SK-N-SH (cell line): ENCODE results near the gene CSNK1G2. TPM values are rescaled to one million over a fixed set of nuclear protein-coding genes. Genes with fewer than 3 reads are reported as not detected.

Experiments
- CTCF ChIA-PET: fragments of 300-600, 350-600 bp; formaldehyde crosslinking; extraction: SDS; loops from one replicate; lab custom pipeline; 2021; lab: Yijun Ruan, JAX
- POLR2A ChIA-PET: fragments of 350-600 bp; sonication (Branson Sonifier 250); formaldehyde crosslinking; extraction: SDS; loops from one replicate; lab custom pipeline; 2020; ENCODE audit warnings: antibody characterized with exemption, inconsistent platforms; lab: Yijun Ruan, JAX
- DNase-seq: peaks from one replicate; pipeline ENCODE4 v3.0.0; 2012
- H2AFZ ChIP-seq: fragments of 200-600 bp; sonication (generic); 2 replicates; pipeline ENCODE4 v1.8.1; 2016; ENCODE audit warnings: antibody characterized with exemption, mild to moderate bottlenecking, low read depth
- H3F3A ChIP-seq: fragments of 200-600 bp; sonication (generic); replicated peaks from 2 replicates; pipeline ENCODE3; 2016; ENCODE audit warnings: antibody characterized with exemption, mild to moderate bottlenecking; ENCODE audit not compliant: insufficient read depth
- H3K27ac ChIP-seq, 2 experiments: fragments of 200-500 bp in 1 of 2; fragments of 200-600 bp in 1 of 2; sonication (Bioruptor generic) in 1 of 2; sonication (generic), shearing (Covaris generic) in 1 of 2; 2 replicates each; pipeline versions ENCODE4 v1.5.1 to v1.6.1; 2014 to 2016; ENCODE audit warnings: low read depth in 2 of 2, inconsistent platforms in 1 of 2, low read length in 1 of 2, mild to moderate bottlenecking in 1 of 2, mixed read lengths in 1 of 2
- H3K27me3 ChIP-seq: fragments of 200-600 bp; sonication (generic), shearing (Covaris generic); 2 replicates; pipeline ENCODE4 v1.6.1; 2016; ENCODE audit warnings: mixed run types; ENCODE audit not compliant: insufficient read depth
- H3K36me3 ChIP-seq, 2 experiments: fragments of 200-500 bp in 1 of 2; fragments of 200-600 bp in 1 of 2; sonication (Bioruptor generic) in 1 of 2; sonication (generic) in 1 of 2; replicated peaks in 1 of 2; 2 replicates each; pipeline versions ENCODE3 to v1.5.1; 2014 to 2016; ENCODE audit warnings: low read length in 1 of 2, mild to moderate bottlenecking in 1 of 2; ENCODE audit not compliant: insufficient read depth in 2 of 2, control insufficient read depth in 1 of 2
- H3K4me1 ChIP-seq, 2 experiments: fragments of 200-500 bp in 1 of 2; fragments of 200-600 bp in 1 of 2; sonication (Bioruptor generic) in 1 of 2; sonication (generic), shearing (Covaris generic) in 1 of 2; 2 replicates each; pipeline versions ENCODE4 v1.5.1 to v1.6.1; 2014 to 2016; ENCODE audit warnings: low read depth in 1 of 2, low read length in 1 of 2, mixed run types in 1 of 2; ENCODE audit not compliant: insufficient read depth in 2 of 2, control insufficient read depth in 1 of 2
- H3K4me2 ChIP-seq: fragments of 200-600 bp; sonication (generic), shearing (Covaris generic); 2 replicates; pipeline ENCODE4 v1.6.1; 2017; ENCODE audit warnings: mixed run types
- H3K4me3 ChIP-seq, 2 experiments: fragments of 200-500 bp in 1 of 2; fragments of 200-600 bp in 1 of 2; sonication (Bioruptor generic) in 1 of 2; sonication (generic), shearing (Covaris generic) in 1 of 2; 2 replicates each; pipeline versions ENCODE4 v1.5.1 to v1.8.1; 2014 to 2016; ENCODE audit warnings: low read depth in 2 of 2, inconsistent platforms in 1 of 2, low read length in 1 of 2, mild to moderate bottlenecking in 1 of 2, mixed read lengths in 1 of 2, moderate library complexity in 1 of 2
- H3K79me2 ChIP-seq: fragments of 200-600 bp; sonication (generic); 2 replicates; pipeline ENCODE4 v1.8.1; 2017; ENCODE audit warnings: mild to moderate bottlenecking; ENCODE audit not compliant: insufficient read depth
- H3K9ac ChIP-seq: fragments of 200-600 bp; sonication (generic); 2 replicates; pipeline ENCODE4 v1.6.1; 2017; ENCODE audit warnings: mixed run types
- H3K9me2 ChIP-seq: fragments of 200-600 bp; sonication (generic); 2 replicates; pipeline ENCODE4 v1.6.1; 2017; ENCODE audit warnings: mixed run types
- H3K9me3 ChIP-seq: fragments of 200-600 bp; sonication (generic); 2 replicates; pipeline ENCODE4 v1.6.1; 2017; ENCODE audit warnings: mixed run types, mild to moderate bottlenecking, moderate library complexity
- H4K20me1 ChIP-seq: fragments of 200-600 bp; sonication (generic); 2 replicates; pipeline ENCODE4 v1.6.1; 2017; ENCODE audit warnings: mild to moderate bottlenecking, mixed run types; ENCODE audit not compliant: insufficient read depth
- ELF1 ChIP-seq: IDR thresholded peaks from 2 replicates; pipeline ENCODE4 v1.4.0; 2012
- FOSL2 ChIP-seq: IDR thresholded peaks from 2 replicates; pipeline ENCODE4 v1.4.0; 2012; ENCODE audit warnings: low read depth, mild to moderate bottlenecking, moderate library complexity, borderline replicate concordance
- FOXM1 ChIP-seq: IDR thresholded peaks from 2 replicates; pipeline ENCODE4 v1.4.0; 2012; ENCODE audit warnings: low read depth, mild to moderate bottlenecking
- GABPA ChIP-seq: IDR thresholded peaks from 2 replicates; pipeline ENCODE4 v1.4.0; 2012; ENCODE audit warnings: low read depth, mild to moderate bottlenecking
- IRF3 ChIP-seq: fragments of 150-350 bp; IDR thresholded peaks from 2 replicates; pipeline ENCODE4 v1.6.1; 2016; ENCODE audit warnings: mild to moderate bottlenecking, low read depth, low read length
- MXI1 ChIP-seq: IDR thresholded peaks from 2 replicates; pipeline ENCODE4 v1.6.1; 2012; ENCODE audit warnings: mild to moderate bottlenecking, low read depth, low read length, improper control_type of control experiment
- POLR2AphosphoS5 ChIP-seq: IDR thresholded peaks from 2 replicates; pipeline ENCODE4 v1.6.1; 2012; ENCODE audit warnings: low read depth, low read length
- RCOR1 ChIP-seq: fragments of 150-350 bp; IDR thresholded peaks from 2 replicates; pipeline ENCODE4 v1.6.1; 2017; ENCODE audit warnings: antibody characterized with exemption, low read length
- RFX5 ChIP-seq: IDR thresholded peaks from 2 replicates; pipeline ENCODE4 v1.6.1; 2012; ENCODE audit warnings: mild to moderate bottlenecking, improper control_type of control experiment, low read length
- SIN3A ChIP-seq: IDR thresholded peaks from 2 replicates; pipeline ENCODE4 v1.6.1; 2012; ENCODE audit warnings: low read depth, mild to moderate bottlenecking, low read length, moderate library complexity, borderline replicate concordance
- SMC3 ChIP-seq: IDR thresholded peaks from 2 replicates; pipeline ENCODE4 v1.6.1; 2012; ENCODE audit warnings: low read depth, low read length, improper control_type of control experiment
- TAF1 ChIP-seq: IDR thresholded peaks from 2 replicates; pipeline ENCODE4 v1.6.1; 2012; ENCODE audit warnings: low read depth, mild to moderate bottlenecking, low read length, moderate library complexity, borderline replicate concordance
- USF1 ChIP-seq: IDR thresholded peaks from 2 replicates; pipeline ENCODE4 v1.4.0; 2012; ENCODE audit warnings: low read depth, borderline replicate concordance
- YY1 ChIP-seq: IDR thresholded peaks from 2 replicates; pipeline ENCODE4 v1.4.0; 2012; ENCODE audit warnings: low read depth, mild to moderate bottlenecking
- ZBTB33 ChIP-seq: IDR thresholded peaks from 2 replicates; pipeline ENCODE4 v1.4.0; 2012; ENCODE audit warnings: low read depth, borderline replicate concordance
- WGBS: methylation state at CpG from one replicate; pipeline ENCODE4 v1.1.6; 2017; ENCODE audit warnings: low lambda C conversion rate; 5-methylcytosine and 5-hydroxymethylcytosine counted together
- polyA plus RNA-seq, 3 experiments: library from polyadenylated mRNA; depleted of rRNA; stranded (reverse); fragments of >200 nt; gene quantifications; 2 replicates each; pipeline ENCODE4 v1.2.3, GENCODE V29; 2012
- TF ChIP-seq, protein P1 (sequence below): IDR thresholded peaks from 2 replicates; pipeline ENCODE4 v1.4.0; 2012; ENCODE audit warnings: low read depth

The CSNK1G2 gene
- polyA plus RNA-seq, 1 of the 3 experiments (the other 2 are of a cell fraction) = 79.4 TPM

- Histone ChIP-seq H3K4me2 (peak overlapping the region; percentile 94), H3K36me3 (no peaks in the 10 kb centered on the region), H2AFZ (no peak overlapping the region), H3K4me1 (peaks cover 4 to 18% of the 10 kb centered on the region in 2 experiments; a peak in 2 of 4 replicates), H3K27me3 (no peaks in the 10 kb centered on the region), H3F3A (peaks cover 9% of the 10 kb centered on the region), H3K9ac (no peak overlapping the region), H3K79me2 (peaks cover 82% of the 10 kb centered on the region), H4K20me1 (peaks cover 17% of the 10 kb centered on the region), H3K4me3 (no peak overlapping the region), H3K9me2 (no peaks in the 10 kb centered on the region), H3K27ac (no peak overlapping the region), H3K9me3 (no peaks in the 10 kb centered on the region)
- WGBS = 95% methylated on average over 18 of the region's 21 CpGs
- POLR2A ChIA-PET = no interaction called here
- peak; percentile 22 for DNase-seq
- CTCF ChIA-PET = no interaction called here
- no peak for TF ChIP-seq RCOR1
- no peak for TF ChIP-seq YY1
- TF ChIP-seq SMC3 = no peak
- TF ChIP-seq FOSL2 = no peak
- TF ChIP-seq ZBTB33 = no peak
- TF ChIP-seq MXI1 = no peak
- TF ChIP-seq FOXM1 = no peak
- TF ChIP-seq ELF1 = no peak
- TF ChIP-seq POLR2AphosphoS5 = no peak
- TF ChIP-seq, protein P1, sequence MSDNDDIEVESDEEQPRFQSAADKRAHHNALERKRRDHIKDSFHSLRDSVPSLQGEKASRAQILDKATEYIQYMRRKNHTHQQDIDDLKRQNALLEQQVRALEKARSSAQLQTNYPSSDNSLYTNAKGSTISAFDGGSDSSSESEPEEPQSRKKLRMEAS = no peak
- TF ChIP-seq SIN3A = no peak
- TF ChIP-seq GABPA = no peak
- no peak for TF ChIP-seq RFX5
- no peak for TF ChIP-seq IRF3
- no peak for TF ChIP-seq USF1
- no peak for TF ChIP-seq TAF1
Measured at GRCh38 chr19:2012941-2013682, 72.1 kb downstream of the CSNK1G2 start.
